ENCODE measurements around the gene RIMS3. TPM values are rescaled to one million over a fixed set of nuclear protein-coding genes. Genes with fewer than 3 reads are reported as not detected.

The RIMS3 gene
- total RNA-seq, 1 donor from 2014 or later: 43.9 TPM

DNA sequence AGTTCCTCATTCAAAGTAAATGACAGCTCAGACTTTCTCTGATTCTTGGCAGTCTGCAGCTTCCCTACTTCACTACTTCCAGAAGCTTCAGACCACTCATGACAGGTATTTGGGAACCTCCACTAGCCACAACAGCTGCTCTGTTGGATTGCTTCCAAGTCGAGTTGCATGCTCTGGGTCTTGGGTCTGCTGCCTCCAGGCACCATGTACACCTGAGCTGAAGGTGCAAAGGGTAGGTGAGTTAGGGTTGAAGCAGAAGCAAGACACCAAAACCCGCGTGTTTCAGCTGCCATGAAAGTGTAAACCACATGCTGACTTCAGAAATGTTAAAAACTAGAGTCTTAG is 71.3 kb downstream of the RIMS3 start:
- Histone ChIP-seq H3K27ac (no peak overlapping the region), H3K4me1 (no peaks in the 10 kb centered on the region), H3K36me3 (no peaks in the 10 kb centered on the region), H3K9me3 (no peaks in the 10 kb centered on the region), H3K27me3 (no peaks in the 10 kb centered on the region), H3K4me3 (no peak overlapping the region)
- intact Hi-C loops (cut with DNase I): no loop called here
- TF ChIP-seq CTCF (IDR thresholded peaks at IDR 0.05): no peak
- no peak for DNase-seq (ENCODE audit: low spot score in 2 of 2)

GRCh38 chr1:40593449-40594186 is 71.9 kb downstream of the RIMS3 start:
- Histone ChIP-seq H3K27ac (no peak overlapping the region), H3K27me3 (no peaks in the 10 kb centered on the region), H3K4me1 (no peaks in the 10 kb centered on the region), H3K9me3 (no peaks in the 10 kb centered on the region), H3K36me3 (no peaks in the 10 kb centered on the region), H3K4me3 (no peak overlapping the region)
- DNase-seq (ENCODE audit: low spot score in 2 of 2): no peak
- TF ChIP-seq CTCF (IDR thresholded peaks at IDR 0.05): no peak
- intact Hi-C loops (cut with DNase I): no loop called here

- no peaks in the 10 kb centered on the region for H3K36me3 ChIP-seq
- intact Hi-C loops (cut with DNase I): no loop called here
- H3K27ac ChIP-seq: no peak overlapping the region
- no peaks in the 10 kb centered on the region for H3K4me1 ChIP-seq
- TF ChIP-seq CTCF (IDR thresholded peaks at IDR 0.05): peak in 2 of 3 experiments; percentile 3 to 27
- no peak for DNase-seq (ENCODE audit: low spot score in 2 of 2)
- no peaks in the 10 kb centered on the region for H3K27me3 ChIP-seq
- H3K9me3 ChIP-seq: no peaks in the 10 kb centered on the region
- H3K4me3 ChIP-seq: no peak overlapping the region
Measured at GRCh38 chr1:40592107-40592803, 73.2 kb downstream of the RIMS3 start.

DNA sequence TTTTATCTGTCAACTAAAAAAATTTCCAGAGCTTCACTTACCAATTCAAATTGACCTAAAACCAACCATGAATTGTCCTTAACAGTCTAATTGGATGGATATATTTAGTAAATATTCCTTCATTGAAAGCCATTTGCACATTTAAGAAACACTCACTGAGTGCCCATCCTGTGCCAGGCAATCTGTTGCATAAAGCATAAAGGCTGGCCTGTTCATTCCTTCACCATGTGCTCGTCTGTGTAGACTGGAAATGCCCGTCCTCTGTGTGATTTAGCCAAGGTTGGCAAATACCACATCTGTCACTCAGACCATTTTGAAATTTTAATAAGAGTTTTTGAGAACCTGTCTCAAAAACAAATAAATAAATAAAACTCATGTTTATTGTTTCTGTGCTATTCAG is 76.9 kb downstream of the RIMS3 start:
- intact Hi-C loops (cut with DNase I): no loop called here
- Histone ChIP-seq H3K4me1 (peaks cover 0 to 5% of the 10 kb centered on the region in 2 donors), H3K9me3 (no peaks in the 10 kb centered on the region), H3K4me3 (no peak overlapping the region), H3K27me3 (no peaks in the 10 kb centered on the region), H3K27ac (no peak overlapping the region), H3K36me3 (no peaks in the 10 kb centered on the region)
- TF ChIP-seq CTCF (IDR thresholded peaks at IDR 0.05): no peak
- no peak for DNase-seq (ENCODE audit: low spot score in 2 of 2)

DNA sequence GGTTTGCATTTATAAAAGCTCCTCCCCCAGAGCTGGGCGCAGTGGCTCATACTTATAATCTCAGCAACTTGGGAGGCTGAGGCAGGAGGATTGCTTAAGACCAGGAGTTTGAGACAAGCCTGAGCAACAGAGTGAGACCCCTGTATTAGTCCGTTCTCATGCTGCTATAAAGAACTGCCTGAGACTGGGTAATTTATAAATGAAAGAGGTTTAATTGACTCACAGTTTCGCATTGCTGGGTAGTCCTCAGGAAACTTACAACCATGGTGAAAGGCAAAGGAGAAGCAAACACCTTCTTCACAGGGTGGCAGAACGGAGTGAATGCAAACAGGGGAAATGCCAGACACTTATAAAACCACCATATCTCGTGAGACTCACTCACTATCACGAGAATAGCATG is 81.5 kb downstream of the RIMS3 start:
- H3K27ac ChIP-seq: no peak overlapping the region
- no peaks in the 10 kb centered on the region for H3K36me3 ChIP-seq
- DNase-seq (ENCODE audit: low spot score in 2 of 2): no peak
- no peaks in the 10 kb centered on the region for H3K27me3 ChIP-seq
- intact Hi-C loops (cut with DNase I): no loop called here
- peaks cover 0 to 10% of the 10 kb centered on the region in 2 donors for H3K4me1 ChIP-seq
- no peak for TF ChIP-seq CTCF (IDR thresholded peaks at IDR 0.05)
- H3K9me3 ChIP-seq: no peaks in the 10 kb centered on the region
- no peak overlapping the region for H3K4me3 ChIP-seq

Measured in ascending aorta (tissue), 2 donors.